Kasumi-1 (cell line): ENCODE results near the gene SERTAD4.

Experiments used
- DNase-seq, 2 experiments: peaks; one replicate each; lab custom pipeline; 2025; lab: John Stamatoyannopoulos, UW

Gene SERTAD4

GRCh38 chr1:210233216-210233494 is 559 bp downstream of the SERTAD4 start:
- no peak for DNase-seq

GRCh38 chr1:210233495-210234328 is 1.1 kb downstream of the SERTAD4 start:
- DNase-seq: no peak

- no peak for DNase-seq
Measured at GRCh38 chr1:210234329-210234757, 1.7 kb downstream of the SERTAD4 start.

- DNase-seq: no peak
Measured at GRCh38 chr1:210235363-210236053, 2.9 kb downstream of the SERTAD4 start.

GRCh38 chr1:210236386-210236839 is 3.8 kb downstream of the SERTAD4 start:
- no peak for DNase-seq

- DNase-seq: no peak
Measured at GRCh38 chr1:210236840-210237409, 4.3 kb downstream of the SERTAD4 start.

GRCh38 chr1:210237479-210237878 is 4.9 kb downstream of the SERTAD4 start:
- DNase-seq: no peak

- DNase-seq: no peak
Measured at GRCh38 chr1:210237981-210238380, 5.4 kb downstream of the SERTAD4 start.

GRCh38 chr1:210239349-210240111 is 6.9 kb downstream of the SERTAD4 start:
- no peak for DNase-seq

- no peak for DNase-seq
Measured at GRCh38 chr1:210241121-210241520, 8.5 kb downstream of the SERTAD4 start.

- DNase-seq: no peak
Measured at GRCh38 chr1:210244746-210245367, 12.3 kb downstream of the SERTAD4 start.

- DNase-seq: no peak
Measured at GRCh38 chr1:210246447-210246846, 13.9 kb downstream of the SERTAD4 start.

GRCh38 chr1:210248341-210248740 is 15.7 kb downstream of the SERTAD4 start:
- no peak for DNase-seq

GRCh38 chr1:210250665-210250997 is 18.0 kb downstream of the SERTAD4 start:
- peak; percentile 50 to 59 for DNase-seq

- peak; percentile 17 to 29 for DNase-seq
Measured at GRCh38 chr1:210250998-210251679, 18.5 kb downstream of the SERTAD4 start.

GRCh38 chr1:210251680-210252490 is 19.3 kb downstream of the SERTAD4 start:
- DNase-seq: no peak

- no peak for DNase-seq
Measured at GRCh38 chr1:210252621-210253051, 20.0 kb downstream of the SERTAD4 start.

GRCh38 chr1:210254298-210254697 is 21.7 kb downstream of the SERTAD4 start:
- no peak for DNase-seq

- no peak for DNase-seq
Measured at GRCh38 chr1:210257698-210258529, 25.3 kb downstream of the SERTAD4 start.

- DNase-seq: no peak
Measured at GRCh38 chr1:210259561-210259960, 27.0 kb downstream of the SERTAD4 start.
